ELR (cell line): ENCODE measurements around the gene OPALIN.

Experiments
- DNase-seq: peaks from one replicate; pipeline ENCODE4 v3.0.0-alpha.2; 2015; ENCODE audit warnings: low read depth

OPALIN gene, protein sequence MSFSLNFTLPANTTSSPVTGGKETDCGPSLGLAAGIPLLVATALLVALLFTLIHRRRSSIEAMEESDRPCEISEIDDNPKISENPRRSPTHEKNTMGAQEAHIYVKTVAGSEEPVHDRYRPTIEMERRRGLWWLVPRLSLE

DNA sequence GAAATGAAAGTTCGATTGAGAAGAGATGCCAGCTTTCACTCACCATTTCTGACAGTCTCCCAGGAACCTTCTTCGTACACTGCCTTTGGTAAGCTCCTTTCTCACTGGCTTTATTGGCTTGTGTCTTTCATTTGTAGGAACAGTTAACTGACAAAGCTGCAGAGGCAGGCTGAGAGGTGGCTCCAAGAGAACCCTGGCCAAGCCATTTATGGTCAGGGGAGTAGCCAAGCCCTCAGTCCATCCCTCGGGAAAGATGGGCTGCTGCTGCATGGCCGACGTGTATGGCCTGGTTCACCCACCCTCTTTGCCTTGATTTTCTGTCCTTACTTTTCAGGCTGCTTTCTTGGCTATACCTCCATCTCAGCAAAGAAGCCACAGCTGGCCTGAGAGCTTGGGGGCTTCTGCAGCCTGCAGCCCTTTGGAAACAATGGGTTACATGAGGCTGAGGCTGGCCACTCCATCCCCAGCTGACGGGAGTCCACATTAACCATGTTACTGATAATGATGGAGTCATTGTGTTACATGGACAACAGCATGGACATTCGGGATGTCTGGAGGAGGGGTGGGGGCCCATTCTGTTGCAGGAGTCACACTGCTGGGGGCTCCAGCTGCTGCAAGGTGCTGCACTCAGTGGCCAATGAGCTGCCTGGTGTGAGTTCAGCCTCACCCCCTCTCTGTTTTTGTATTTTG is at the start of gene OPALIN:
TSS of gene OPALIN (minus strand) at position 152 of the 690 bp plus-strand sequence. CDS start at position 46, 106 bp downstream.
- DNase-seq: no peak

DNA sequence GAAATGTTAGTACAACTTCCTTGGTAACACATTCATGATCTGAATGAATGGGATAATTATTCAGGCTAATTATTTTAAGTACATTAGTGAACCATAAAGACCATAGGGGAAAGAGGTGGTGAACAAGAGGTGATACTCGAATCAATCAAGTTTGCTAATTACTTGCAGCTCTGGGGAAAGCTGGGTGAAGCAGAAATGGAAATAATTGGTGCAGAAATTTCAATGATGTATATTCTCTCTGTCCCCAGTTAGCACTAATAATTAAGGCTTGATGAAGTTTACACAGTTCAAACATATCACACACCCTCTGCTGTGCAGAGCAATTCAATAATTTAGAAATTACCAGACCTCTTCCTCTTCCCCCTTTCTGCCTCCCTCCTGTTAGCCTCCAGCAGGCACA is 49.4 kb upstream of the OPALIN start:
- DNase-seq: no peak

GRCh38 chr10:96407560-96408069 is 48.8 kb upstream of the OPALIN start:
- DNase-seq: no peak

DNA sequence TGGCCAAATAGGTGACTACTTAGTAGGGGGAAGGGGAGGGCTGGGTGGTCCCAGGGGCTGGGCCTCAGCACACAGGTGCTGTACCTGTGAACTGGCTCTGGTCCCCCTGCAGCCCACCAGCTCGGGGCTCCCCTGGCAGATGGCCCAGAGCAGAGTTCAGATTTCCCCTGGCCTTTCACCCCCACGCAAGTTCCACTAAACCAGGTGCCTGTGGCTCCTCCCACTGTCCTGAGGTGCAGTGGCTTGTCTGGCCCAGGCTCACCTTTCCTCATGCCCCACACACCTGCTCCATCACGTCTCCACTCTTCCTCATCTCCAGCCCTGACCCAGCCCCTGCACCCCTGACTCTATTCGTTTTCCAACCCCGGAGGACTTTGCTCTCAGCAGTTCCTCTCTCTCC is 47.3 kb upstream of the OPALIN start:
- no peak for DNase-seq

DNA sequence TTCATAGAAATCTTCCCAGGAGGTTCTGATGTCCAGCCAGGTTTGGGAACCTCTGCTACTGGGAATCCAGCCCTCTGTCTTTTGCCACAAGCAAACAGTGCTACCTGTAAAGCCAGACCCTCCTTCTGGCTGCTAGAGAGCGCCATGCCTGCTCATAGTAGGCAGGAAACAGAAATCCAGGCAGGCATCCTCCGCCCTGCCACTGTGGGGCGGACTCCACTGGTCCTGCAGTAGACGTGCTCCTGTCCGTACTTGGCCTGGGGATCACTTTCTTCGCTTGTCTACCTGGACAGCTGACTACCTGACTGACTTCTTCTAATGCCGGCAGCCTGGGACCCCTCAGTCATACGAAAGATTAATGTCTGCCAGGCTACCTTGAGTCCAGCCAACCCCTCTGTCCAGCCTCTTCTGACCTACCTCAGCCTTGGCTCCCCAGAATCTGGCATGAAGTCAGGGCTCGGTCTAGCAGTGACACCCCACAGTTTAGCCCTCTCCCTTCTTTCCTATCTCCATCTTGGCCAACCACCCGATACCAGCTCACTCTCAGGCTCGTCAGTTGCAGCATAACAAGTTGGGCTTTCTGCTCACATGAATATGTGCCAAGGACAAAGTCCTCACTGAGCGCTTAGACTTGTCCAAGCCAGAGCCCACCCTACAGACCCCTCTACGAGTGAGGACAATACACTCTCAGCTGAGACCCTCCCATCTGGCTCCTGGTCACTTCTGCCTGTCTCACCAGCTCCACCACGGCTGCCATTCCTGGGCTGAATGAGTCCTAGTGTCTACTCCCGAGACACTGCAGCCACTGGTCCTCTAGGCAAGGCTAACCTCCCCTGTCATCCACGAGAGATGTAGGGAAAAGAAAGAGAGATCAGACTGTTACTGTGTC is 43.9 kb upstream of the OPALIN start:
- DNase-seq: no peak

- no peak for DNase-seq
Observed at GRCh38 chr10:96401036-96401435, 42.2 kb upstream of the OPALIN start.

DNA sequence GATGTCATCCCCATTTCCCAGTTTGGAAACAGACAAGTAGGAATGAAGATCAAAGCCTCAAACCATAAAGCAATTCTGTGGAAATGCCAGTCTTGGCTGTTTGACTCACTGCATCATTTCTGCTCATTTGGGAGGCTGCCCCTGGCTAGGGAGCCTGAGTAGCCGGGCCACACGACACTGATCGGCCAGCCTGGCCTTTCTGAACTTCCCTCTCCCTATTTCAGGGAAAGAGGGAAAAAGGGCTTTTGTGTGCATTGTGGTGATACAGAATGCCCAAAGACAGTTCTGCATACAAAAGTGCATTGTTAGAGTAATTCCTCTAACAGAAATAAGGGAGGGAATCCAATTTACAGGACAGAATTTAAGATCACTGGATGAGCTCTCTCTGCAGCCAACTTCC is 41.7 kb upstream of the OPALIN start:
- DNase-seq: no peak

DNA sequence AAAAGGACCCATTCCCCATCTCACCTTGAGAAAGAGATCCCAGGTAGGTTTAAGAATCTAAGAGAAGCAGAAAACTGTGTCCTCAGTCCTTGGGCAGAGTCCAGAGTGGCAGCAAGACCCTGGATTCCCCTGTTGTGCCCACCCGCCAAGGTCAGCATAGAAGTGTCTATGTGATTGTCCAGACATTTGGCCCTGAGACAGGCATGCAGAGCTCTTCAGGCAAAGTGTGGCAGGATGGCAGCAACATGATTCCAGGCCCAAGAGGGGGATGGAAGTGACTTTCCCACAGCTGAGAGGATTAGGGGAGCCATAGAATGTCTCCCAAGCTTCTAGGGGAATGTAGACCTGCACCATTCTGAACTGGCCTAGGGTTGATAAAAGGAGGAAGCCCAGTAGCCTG is 39.1 kb upstream of the OPALIN start:
- no peak for DNase-seq

- DNase-seq: peak; percentile 71
Observed at GRCh38 chr10:96395931-96396877, 37.4 kb upstream of the OPALIN start.

- no peak for DNase-seq
Observed at GRCh38 chr10:96390460-96390864, 31.7 kb upstream of the OPALIN start.

GRCh38 chr10:96389785-96390184 is 31.0 kb upstream of the OPALIN start:
- DNase-seq: no peak

DNA sequence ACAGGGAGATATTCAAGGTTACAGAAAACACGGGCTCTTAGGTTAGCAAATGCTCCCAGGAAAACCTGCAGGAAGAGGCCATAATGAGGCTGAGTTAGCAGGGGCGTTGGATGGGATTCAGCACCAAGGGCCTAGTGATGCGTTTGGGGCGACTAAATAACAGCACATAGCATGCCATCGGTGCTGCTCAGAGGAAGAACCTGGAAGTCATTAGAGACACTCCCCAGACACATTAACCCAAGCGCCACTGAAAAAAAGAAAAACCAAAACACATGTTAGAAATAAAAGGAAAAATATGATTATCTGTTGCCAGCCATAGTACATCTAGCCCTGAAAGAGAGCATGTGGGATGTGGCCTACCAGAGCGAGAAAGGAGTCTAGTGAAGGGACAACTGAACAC is 28.8 kb upstream of the OPALIN start:
- no peak for DNase-seq

GRCh38 chr10:96387161-96387560 is 28.4 kb upstream of the OPALIN start:
- no peak for DNase-seq

DNA sequence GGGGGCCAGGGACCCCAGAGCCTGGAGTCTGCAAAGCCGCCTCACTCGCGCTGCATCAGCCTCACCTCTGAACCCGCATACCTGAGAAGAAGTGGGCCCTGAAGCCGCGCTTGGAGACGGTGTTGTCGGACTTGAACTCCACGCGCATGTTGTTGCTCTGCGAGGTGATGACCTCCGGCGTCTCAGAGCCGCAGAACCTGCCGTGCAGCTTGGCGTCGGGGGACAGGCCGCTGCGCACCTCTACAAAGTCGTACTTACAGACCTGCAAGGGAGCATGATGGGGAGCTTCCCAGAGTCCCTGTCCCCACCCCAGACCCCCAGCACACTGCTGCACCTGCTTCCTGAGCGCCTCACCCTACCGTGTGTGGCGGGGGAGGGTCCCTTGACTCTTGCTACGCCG is 25.7 kb upstream of the OPALIN start:
- no peak for DNase-seq

GRCh38 chr10:96380821-96381220 is 22.0 kb upstream of the OPALIN start:
- peak; percentile 18 for DNase-seq

GRCh38 chr10:96379758-96380157 is 21.0 kb upstream of the OPALIN start:
- DNase-seq: no peak

- DNase-seq: no peak
Observed at GRCh38 chr10:96378741-96379140, 19.9 kb upstream of the OPALIN start.

- peak; percentile 6 for DNase-seq
Observed at GRCh38 chr10:96377816-96378294, 19.1 kb upstream of the OPALIN start.

GRCh38 chr10:96376483-96376882 is 17.7 kb upstream of the OPALIN start:
- no peak for DNase-seq

- peak; percentile 89 for DNase-seq
Observed at GRCh38 chr10:96374985-96375830, 16.4 kb upstream of the OPALIN start.

- peak; percentile 5 for DNase-seq
Observed at GRCh38 chr10:96374639-96374984, 15.8 kb upstream of the OPALIN start.
